Lung (tissue), 12 donors: Measurements from ENCODE around the gene NRIP3. TPM values are rescaled to one million over a fixed set of nuclear protein-coding genes. Genes with fewer than 3 reads are reported as not detected.
A peak's percentile ranks its signal among the peaks of the same experiment; 100 is the strongest.

Source experiments
- ATAC-seq: fragments of 200-7000 bp; cut with Tn5 transposase; one replicate; pipeline ENCODE4 v1.9.1; 2020; ENCODE audit warnings: moderate number of reproducible peaks; ENCODE audit not compliant: insufficient read depth, low FRiP score
- DNase-seq, 3 donors: peaks; one replicate each; pipeline ENCODE4 v3.0.0-alpha.2; 2013 to 2017
- H3K27ac ChIP-seq, 2 donors: one replicate each; pipeline ENCODE4 v1.5.1; 2013; ENCODE audit warnings: mild to moderate bottlenecking in 2 of 2, moderate library complexity in 2 of 2, control low read depth in 1 of 2, inconsistent platforms in 1 of 2, low read depth in 1 of 2, low read length in 1 of 2
- H3K27me3 ChIP-seq, 3 donors: one replicate each; pipeline ENCODE4 v1.5.1; 2013; ENCODE audit warnings: low read length in 2 of 3; ENCODE audit not compliant: control insufficient read depth in 3 of 3, insufficient read depth in 3 of 3
- H3K36me3 ChIP-seq, 4 donors: one replicate each; pipeline ENCODE4 v1.5.1; 2013; ENCODE audit warnings: low read length in 4 of 4, mild to moderate bottlenecking in 1 of 4, moderate library complexity in 1 of 4; ENCODE audit not compliant: control insufficient read depth in 4 of 4, insufficient read depth in 4 of 4
- H3K4me1 ChIP-seq, 5 donors: one replicate each; pipeline ENCODE4 v1.5.1; 2013; ENCODE audit warnings: low read length in 5 of 5, mild to moderate bottlenecking in 2 of 5, moderate library complexity in 1 of 5; ENCODE audit not compliant: control insufficient read depth in 5 of 5, insufficient read depth in 5 of 5
- H3K4me3 ChIP-seq: one replicate; pipeline ENCODE4 v1.5.1; 2013; ENCODE audit warnings: mild to moderate bottlenecking, control low read depth, moderate library complexity
- H3K9ac ChIP-seq, 2 donors: one replicate each; pipeline ENCODE4 v1.5.1; 2013; ENCODE audit warnings: low read length in 2 of 2, control low read depth in 1 of 2; ENCODE audit not compliant: insufficient read depth in 1 of 2
- H3K9me3 ChIP-seq, 4 donors: one replicate each; pipeline ENCODE4 v1.5.1; 2013; ENCODE audit warnings: low read length in 3 of 4, mild to moderate bottlenecking in 1 of 4, moderate library complexity in 1 of 4; ENCODE audit not compliant: control insufficient read depth in 4 of 4, insufficient read depth in 3 of 4
- CTCF ChIP-seq: IDR thresholded peaks from 2 replicates; pipeline ENCODE4 v1.5.1; 2012; ENCODE audit warnings: mild to moderate bottlenecking; ENCODE audit errors: control extremely low read depth, extremely low read depth
- WGBS, 2 donors: extraction: QIAGEN DNeasy Blood & Tissue Kit; methylation state at CpG; one replicate each; pipeline ENCODE4 v1.1.7; 2013; 5-methylcytosine and 5-hydroxymethylcytosine counted together
- polyA plus RNA-seq, 2 donors: library from polyadenylated mRNA; stranded (reverse); fragments of 200-250 nt; gene quantifications; one replicate each; pipeline ENCODE4 v1.2.1, GENCODE V29; 2013
- total RNA-seq, 2 donors: library from RNA; depleted of rRNA in 1 of 2; stranded (reverse); fragments of >200 nt in 1 of 2; gene quantifications; one replicate each; pipeline ENCODE4 v1.2.1, GENCODE V29; 2014 to 2021
- donor health status: control.
- donor health status: control.
- donor health status: Bipolar disorder and iron deficiency.
- donor health status: healthy.
- donor health status: DM: yes; HTN: yes; CAD: no.

Gene NRIP3
- total and polyA plus RNA-seq, 4 donors, result 0.28 to 2.2 (median 1.9) TPM

GRCh38 chr11:9020916-9021315, 17.1 kb upstream of the NRIP3 start:
- no peaks in the 10 kb centered on the region for H3K36me3 ChIP-seq
- no peak overlapping the region for H3K9ac ChIP-seq
- DNase-seq (peak in 2 of 3 donors; percentile 68 to 70), ATAC-seq (no peak)
- TF ChIP-seq CTCF, result no peak
- no peak overlapping the region for H3K4me3 ChIP-seq
- H3K27ac ChIP-seq, result no peak overlapping the region
- no peaks in the 10 kb centered on the region for H3K9me3 ChIP-seq
- H3K27me3 ChIP-seq, result no peaks in the 10 kb centered on the region
- 63 to 85% methylated on average over 8 of the region's 8 CpGs for WGBS, 2 donors
- peaks cover 3 to 60% (median 14%) of the 10 kb centered on the region in 5 donors for H3K4me1 ChIP-seq

- 94 to 96% methylated on average over 6 of the region's 6 CpGs for WGBS, 2 donors
- Histone ChIP-seq H3K36me3 (no peaks in the 10 kb centered on the region), H3K9ac (no peak overlapping the region), H3K4me3 (no peak overlapping the region), H3K4me1 (peaks cover 3 to 59% (median 14%) of the 10 kb centered on the region in 5 donors), H3K9me3 (no peaks in the 10 kb centered on the region), H3K27ac (no peak overlapping the region), H3K27me3 (no peaks in the 10 kb centered on the region)
- ATAC-seq (no peak), DNase-seq (no peak)
- no peak for TF ChIP-seq CTCF
These were observed 16.1 kb upstream of the NRIP3 start for GRCh38 chr11:9019861-9020260.

GRCh38 chr11:9017773-9018172, 14.0 kb upstream of the NRIP3 start:
- WGBS, 2 donors, result 24 to 44% methylated on average over 5 of the region's 5 CpGs
- no peaks in the 10 kb centered on the region for H3K9me3 ChIP-seq
- no peak for TF ChIP-seq CTCF
- no peak for DNase-seq
- no peaks in the 10 kb centered on the region for H3K36me3 ChIP-seq
- no peaks in the 10 kb centered on the region for H3K27me3 ChIP-seq
- H3K4me1 ChIP-seq, result peaks cover 3 to 43% (median 9%) of the 10 kb centered on the region in 5 donors
- H3K9ac ChIP-seq, result no peak overlapping the region
- peak; percentile 56 for ATAC-seq
- no peak overlapping the region for H3K4me3 ChIP-seq
- H3K27ac ChIP-seq, result no peak overlapping the region
